Esophagus muscularis mucosa (tissue), 3 donors: ENCODE measurements around the gene ZCCHC9.

Experiments used
- CTCF ChIP-seq, 3 experiments: fragments of 200-600 bp in 2 of 3; fragments of 450-650 bp in 1 of 3; sonication (generic) in 2 of 3; IDR thresholded peaks; one replicate each; pipeline ENCODE4 v1.5.1; 2017 to 2019; ENCODE audit warnings: antibody characterized with exemption in 3 of 3, mild to moderate bottlenecking in 2 of 3, moderate library complexity in 1 of 3
- POLR2A ChIP-seq: fragments of 450-650 bp; IDR thresholded peaks from one replicate; pipeline ENCODE4 v1.6.1; 2017; ENCODE audit warnings: antibody characterized with exemption, moderate library complexity, mild to moderate bottlenecking, low read depth
- POLR2AphosphoS5 ChIP-seq, 2 donors: sonication (generic); formaldehyde crosslinking; IDR thresholded peaks; one replicate each; pipeline ENCODE4 v1.6.1; 2017; ENCODE audit warnings: antibody characterized with exemption in 2 of 2

- TF ChIP-seq CTCF (IDR thresholded peaks at IDR 0.05): no peak
- TF ChIP-seq POLR2A: no peak
- TF ChIP-seq POLR2AphosphoS5 (IDR thresholded peaks at IDR 0.05): no peak
Measured at GRCh38 chr5:81360640-81361039, 59.3 kb downstream of the ZCCHC9 start.
